H9 (cell line): ENCODE measurements around the gene GCNT1. TPM values are rescaled to one million over a fixed set of nuclear protein-coding genes. Genes with fewer than 3 reads are reported as not detected.

ENCODE experiments used
- DNase-seq: peaks from one replicate; pipeline ENCODE4 v3.0.0-alpha.2; 2017
- H2AFZ ChIP-seq: one replicate; pipeline ENCODE4 v1.6.1; 2013; ENCODE audit warnings: mild to moderate bottlenecking, low read length, control low read depth, moderate library complexity
- H2AK5ac ChIP-seq: 2 replicates; pipeline ENCODE4 v1.6.1; 2013; ENCODE audit warnings: low read length, control low read depth, mixed read lengths; ENCODE audit not compliant: insufficient read length
- H2BK120ac ChIP-seq: one replicate; pipeline ENCODE4 v1.6.1; 2013; ENCODE audit warnings: low read depth, mild to moderate bottlenecking, low read length, control low read depth, inconsistent platforms; ENCODE audit not compliant: poor library complexity, severe bottlenecking
- H2BK12ac ChIP-seq: 2 replicates; pipeline ENCODE4 v1.6.1; 2013; ENCODE audit warnings: low read length, control low read depth, mixed read lengths, low read depth; ENCODE audit not compliant: insufficient read length
- H2BK15ac ChIP-seq: 2 replicates; pipeline ENCODE4 v1.6.1; 2013; ENCODE audit warnings: low read depth, low read length, control low read depth
- H2BK20ac ChIP-seq: one replicate; pipeline ENCODE4 v1.6.1; 2013; ENCODE audit warnings: low read depth, mild to moderate bottlenecking, low read length, control low read depth, inconsistent platforms; ENCODE audit not compliant: poor library complexity, severe bottlenecking
- H2BK5ac ChIP-seq: 2 replicates; pipeline ENCODE4 v1.6.1; 2013; ENCODE audit warnings: low read length, control low read depth, mixed read lengths; ENCODE audit not compliant: insufficient read length
- H3K14ac ChIP-seq: 2 replicates; pipeline ENCODE4 v1.6.1; 2013; ENCODE audit warnings: low read length, control low read depth; ENCODE audit not compliant: insufficient read depth
- H3K18ac ChIP-seq: 2 replicates; pipeline ENCODE4 v1.6.1; 2013; ENCODE audit warnings: low read depth, mild to moderate bottlenecking, mixed read lengths, low read length, control low read depth; ENCODE audit not compliant: insufficient read length
- H3K23ac ChIP-seq: 2 replicates; pipeline ENCODE4 v1.6.1; 2013; ENCODE audit warnings: low read length, control low read depth, mixed read lengths, low read depth; ENCODE audit not compliant: insufficient read length
- H3K23me2 ChIP-seq: 2 replicates; pipeline ENCODE4 v1.6.1; 2013; ENCODE audit warnings: low read depth, mild to moderate bottlenecking, mixed read lengths, low read length, control low read depth; ENCODE audit not compliant: insufficient read length, poor library complexity, severe bottlenecking
- H3K27ac ChIP-seq: 2 replicates; pipeline ENCODE4 v1.5.1; 2013; ENCODE audit warnings: low read length, control low read depth, mixed read lengths, low read depth; ENCODE audit not compliant: insufficient read length
- H3K27me3 ChIP-seq: 2 replicates; pipeline ENCODE4 v1.6.1; 2013; ENCODE audit warnings: low read length, control low read depth, inconsistent platforms; ENCODE audit not compliant: insufficient read depth
- H3K4ac ChIP-seq: 2 replicates; pipeline ENCODE4 v1.6.1; 2013; ENCODE audit warnings: low read depth, mild to moderate bottlenecking, control low read depth, inconsistent platforms, low read length, moderate library complexity
- H3K4me1 ChIP-seq: 2 replicates; pipeline ENCODE4 v1.6.1; 2013; ENCODE audit warnings: low read length, control low read depth, inconsistent platforms; ENCODE audit not compliant: insufficient read depth
- H3K4me2 ChIP-seq: 2 replicates; pipeline ENCODE4 v1.6.1; 2013; ENCODE audit warnings: low read length, control low read depth, mixed read lengths; ENCODE audit not compliant: insufficient read length, insufficient read depth
- H3K56ac ChIP-seq: 2 replicates; pipeline ENCODE4 v1.6.1; 2013; ENCODE audit warnings: low read depth, mild to moderate bottlenecking, mixed read lengths, low read length, control low read depth; ENCODE audit not compliant: insufficient read length
- H3K79me1 ChIP-seq: 2 replicates; pipeline ENCODE4 v1.6.1; 2013; ENCODE audit warnings: low read depth, mild to moderate bottlenecking, moderate library complexity, low read length, control low read depth, inconsistent platforms; ENCODE audit not compliant: insufficient read depth, poor library complexity, severe bottlenecking
- H3K79me2 ChIP-seq: 2 replicates; pipeline ENCODE4 v1.6.1; 2013; ENCODE audit warnings: low read length, control low read depth, inconsistent platforms; ENCODE audit not compliant: insufficient read depth
- H3K9ac ChIP-seq: 2 replicates; pipeline ENCODE4 v1.6.1; 2013; ENCODE audit warnings: low read length, control low read depth, mixed read lengths; ENCODE audit not compliant: insufficient read length; ENCODE audit errors: extremely low read depth
- H3K9me3 ChIP-seq: one replicate; pipeline ENCODE4 v1.6.1; 2013; ENCODE audit warnings: low read depth, low read length, inconsistent platforms; ENCODE audit not compliant: control insufficient read depth
- H3T11ph ChIP-seq: one replicate; pipeline ENCODE4 v1.6.1; 2013; ENCODE audit warnings: mild to moderate bottlenecking, low read length, control low read depth, inconsistent platforms
- H4K20me1 ChIP-seq: one replicate; pipeline ENCODE4 v1.6.1; 2013; ENCODE audit not compliant: control insufficient read depth, insufficient read length, insufficient read depth
- H4K5ac ChIP-seq: 2 replicates; pipeline ENCODE4 v1.6.1; 2013; ENCODE audit warnings: low read depth, mild to moderate bottlenecking, mixed read lengths, low read length, control low read depth; ENCODE audit not compliant: insufficient read length
- H4K8ac ChIP-seq: replicated peaks from 2 replicates; pipeline ENCODE4 v1.6.1; 2013; ENCODE audit warnings: low read length, control low read depth, mixed read lengths, low read depth; ENCODE audit not compliant: insufficient read length
- H4K91ac ChIP-seq: 2 replicates; pipeline ENCODE4 v1.6.1; 2013; ENCODE audit warnings: low read depth, mild to moderate bottlenecking, moderate library complexity, mixed read lengths, low read length, control low read depth; ENCODE audit not compliant: insufficient read length
- H3K27ac Mint-ChIP-seq, 3 experiments: 2 replicates in 2 of 3; 3 replicates in 1 of 3; pipeline ENCODE4 v1.8.0; 2020 to 2021; ENCODE audit warnings: mixed read lengths in 3 of 3, mild to moderate bottlenecking in 1 of 3, moderate library complexity in 1 of 3
- H3K27me3 Mint-ChIP-seq: 2 replicates; pipeline ENCODE4 v1.8.0; 2021; ENCODE audit warnings: low read depth, mild to moderate bottlenecking, moderate library complexity, mixed read lengths
- H3K36me3 Mint-ChIP-seq, 3 experiments: 2 replicates in 2 of 3; 3 replicates in 1 of 3; pipeline ENCODE4 v1.8.0; 2020 to 2021; ENCODE audit warnings: low read depth in 3 of 3, mixed read lengths in 3 of 3; ENCODE audit not compliant: insufficient read depth in 1 of 3
- H3K4me1 Mint-ChIP-seq, 2 experiments: 2 replicates each; pipeline ENCODE4 v1.8.0; 2020; ENCODE audit warnings: mixed read lengths in 2 of 2
- H3K4me3 Mint-ChIP-seq, 2 experiments: 2 replicates in 1 of 2; 3 replicates in 1 of 2; pipeline ENCODE4 v1.8.0; 2020 to 2021; ENCODE audit warnings: mild to moderate bottlenecking in 2 of 2, mixed read lengths in 2 of 2, moderate library complexity in 1 of 2
- H3K9me3 Mint-ChIP-seq, 2 experiments: 2 replicates in 1 of 2; 3 replicates in 1 of 2; pipeline ENCODE4 v1.8.0; 2020; ENCODE audit warnings: mild to moderate bottlenecking in 2 of 2, mixed read lengths in 2 of 2, moderate library complexity in 1 of 2
- CTCF ChIP-seq: fragments of 200-600 bp; sonication (generic); conservative IDR thresholded peaks from 3 replicates; pipeline ENCODE4 v1.8.0; 2021; ENCODE audit warnings: antibody characterized with exemption, mild to moderate bottlenecking
- WGBS: extraction: QIAGEN DNeasy Blood & Tissue Kit; methylation state at CpG from one replicate; pipeline ENCODE4 v1.1.7; 2013; ENCODE audit warnings: missing lambda C conversion rate, low lambda C conversion rate, mixed read lengths; ENCODE audit not compliant: insufficient read length; ENCODE audit errors: extremely low coverage; 5-methylcytosine and 5-hydroxymethylcytosine counted together
- total RNA-seq: library from RNA; stranded (reverse); gene quantifications from 2 replicates; pipeline ENCODE4 v1.2.1, GENCODE V29; 2021

The GCNT1 gene
- total RNA-seq, 1 experiment from 2014 or later: 35.6 TPM

- DNase-seq: no peak
- H3T11ph ChIP-seq: no peak overlapping the region
- no CpG with 5 or more reads among the region's 2 CpGs for WGBS
- H3K4ac ChIP-seq: no peak overlapping the region
- H4K20me1 ChIP-seq: no peaks in the 10 kb centered on the region
- Mint-ChIP-seq H3K4me3 (no peak overlapping the region), H3K4me1 (peaks cover 11 to 16% of the 10 kb centered on the region in 2 experiments), H3K27ac (no peak overlapping the region; a peak in 1 of 7 replicates), H3K36me3 (peaks cover 17 to 32% (median 25%) of the 10 kb centered on the region in 3 experiments), H3K9me3 (peaks cover 3 to 8% of the 10 kb centered on the region in 2 experiments; a peak in 3 of 5 replicates), H3K27me3 (no peaks in the 10 kb centered on the region)
- H4K8ac ChIP-seq: no peak overlapping the region
- no peaks in the 10 kb centered on the region for H3K27me3 ChIP-seq
- no peak overlapping the region for H3K18ac ChIP-seq
- no peaks in the 10 kb centered on the region for H3K79me2 ChIP-seq
- H3K14ac ChIP-seq: no peak overlapping the region
- no peak overlapping the region for H2AK5ac ChIP-seq
- H3K27ac ChIP-seq: no peak overlapping the region
- H3K9me3 ChIP-seq: no peaks in the 10 kb centered on the region
- no peak overlapping the region for H4K5ac ChIP-seq
- no peaks in the 10 kb centered on the region for H3K23me2 ChIP-seq
- no peak overlapping the region for H2BK12ac ChIP-seq
- H3K4me2 ChIP-seq: no peak overlapping the region
- no peaks in the 10 kb centered on the region for H3K79me1 ChIP-seq
- H3K4me1 ChIP-seq: no peaks in the 10 kb centered on the region
- H3K9ac ChIP-seq: no peak overlapping the region
- no peak overlapping the region for H2BK20ac ChIP-seq
- no peak overlapping the region for H2BK15ac ChIP-seq
- no peak overlapping the region for H2BK120ac ChIP-seq
- no peak overlapping the region for H4K91ac ChIP-seq
- H3K23ac ChIP-seq: no peak overlapping the region
- no peak overlapping the region for H2AFZ ChIP-seq
- TF ChIP-seq CTCF: no peak
- no peak overlapping the region for H3K56ac ChIP-seq
- H2BK5ac ChIP-seq: no peak overlapping the region
These were observed 27.2 kb downstream of the GCNT1 start for GRCh38 chr9:76486151-76486550.
